ENCODE measurements around the gene SLC22A9.
"Not testable (repeated sequence)": the region's sequence is repeated elsewhere in the genome, so short reads cannot be mapped to it uniquely, and the experiment has no call there.

SLC22A9 gene

GRCh38 chr11:63435831-63436230 lies 66.2 kb downstream of the SLC22A9 start:
- H3K9me2 ChIP-seq (replicated peaks; ENCODE audit: insufficient read depth, low read length); H3K4me2 ChIP-seq (ENCODE audit: low read depth, low read length); H3K27me3 ChIP-seq (replicated peaks; ENCODE audit: insufficient read depth, low read length); H3K4me3 ChIP-seq (ENCODE audit: low read length); H3K4me1 ChIP-seq (ENCODE audit: low read length); H3K9ac ChIP-seq (ENCODE audit: low read length); H3K9me3 ChIP-seq (replicated peaks; ENCODE audit: insufficient read depth, low read length); H4K20me1 ChIP-seq (ENCODE audit: insufficient read depth, low read length); H3K79me2 ChIP-seq (ENCODE audit: low read length); DNase-seq; H2AFZ ChIP-seq (ENCODE audit: low read length); H3K36me3 ChIP-seq (replicated peaks; ENCODE audit: insufficient read depth, low read length); H3K27ac ChIP-seq (ENCODE audit: low read length); H3F3A ChIP-seq (ENCODE audit: insufficient read depth, low read length): not testable (repeated sequence)

GRCh38 chr11:63443714-63444113 lies 74.1 kb downstream of the SLC22A9 start:
- H3K79me2 ChIP-seq (ENCODE audit: low read length): no peaks in the 10 kb centered on the region
- no peak overlapping the region for H3K9ac ChIP-seq (ENCODE audit: low read length)
- peaks cover 4% of the 10 kb centered on the region; the same call in 1 of the 2 replicates for H3K4me1 ChIP-seq (ENCODE audit: low read length)
- H3K36me3 ChIP-seq (replicated peaks; ENCODE audit: insufficient read depth, low read length): no peaks in the 10 kb centered on the region
- no peak overlapping the region for H3K4me2 ChIP-seq (ENCODE audit: low read depth, low read length)
- no peak for TF ChIP-seq EZH2 (optimal IDR thresholded peaks at IDR 0.05; ENCODE audit: low read depth, low read length)
- no peak for TF ChIP-seq EZH2phosphoT487 (IDR thresholded peaks at IDR 0.05; ENCODE audit: low read length)
- no peak for TF ChIP-seq CTCF (IDR thresholded peaks at IDR 0.05; ENCODE audit: low read length)
- H3K9me2 ChIP-seq (replicated peaks; ENCODE audit: insufficient read depth, low read length): no peaks in the 10 kb centered on the region
- DNase-seq: no peak
- H4K20me1 ChIP-seq (ENCODE audit: insufficient read depth, low read length): no peaks in the 10 kb centered on the region
- no peaks in the 10 kb centered on the region for H3F3A ChIP-seq (ENCODE audit: insufficient read depth, low read length)
- no peaks in the 10 kb centered on the region for H3K9me3 ChIP-seq (replicated peaks; ENCODE audit: insufficient read depth, low read length)
- H3K27ac ChIP-seq (ENCODE audit: low read length): no peak overlapping the region
- H3K4me3 ChIP-seq (ENCODE audit: low read length): no peak overlapping the region
- H2AFZ ChIP-seq (ENCODE audit: low read length): no peak overlapping the region
- no peaks in the 10 kb centered on the region for H3K27me3 ChIP-seq (replicated peaks; ENCODE audit: insufficient read depth, low read length)

- H3K9me2 ChIP-seq (replicated peaks; ENCODE audit: insufficient read depth, low read length): no peaks in the 10 kb centered on the region
- no peak overlapping the region for H3K9ac ChIP-seq (ENCODE audit: low read length)
- no peak for DNase-seq
- TF ChIP-seq CTCF (IDR thresholded peaks at IDR 0.05; ENCODE audit: low read length): no peak
- no peak for TF ChIP-seq EZH2 (optimal IDR thresholded peaks at IDR 0.05; ENCODE audit: low read depth, low read length)
- TF ChIP-seq EZH2phosphoT487 (IDR thresholded peaks at IDR 0.05; ENCODE audit: low read length): no peak
- H2AFZ ChIP-seq (ENCODE audit: low read length): no peak overlapping the region
- H3F3A ChIP-seq (ENCODE audit: insufficient read depth, low read length): no peaks in the 10 kb centered on the region
- no peaks in the 10 kb centered on the region for H3K27me3 ChIP-seq (replicated peaks; ENCODE audit: insufficient read depth, low read length)
- peaks cover 4% of the 10 kb centered on the region; the same call in 1 of the 2 replicates for H3K4me1 ChIP-seq (ENCODE audit: low read length)
- H3K36me3 ChIP-seq (replicated peaks; ENCODE audit: insufficient read depth, low read length): no peaks in the 10 kb centered on the region
- no peak overlapping the region for H3K4me2 ChIP-seq (ENCODE audit: low read depth, low read length)
- no peaks in the 10 kb centered on the region for H4K20me1 ChIP-seq (ENCODE audit: insufficient read depth, low read length)
- no peaks in the 10 kb centered on the region for H3K9me3 ChIP-seq (replicated peaks; ENCODE audit: insufficient read depth, low read length)
- no peaks in the 10 kb centered on the region for H3K79me2 ChIP-seq (ENCODE audit: low read length)
- H3K4me3 ChIP-seq (ENCODE audit: low read length): no peak overlapping the region
- H3K27ac ChIP-seq (ENCODE audit: low read length): no peak overlapping the region
These were observed 74.6 kb downstream of the SLC22A9 start for GRCh38 chr11:63444160-63444559.

GRCh38 chr11:63445118-63445517 lies 75.5 kb downstream of the SLC22A9 start:
- Histone ChIP-seq H3F3A (ENCODE audit: insufficient read depth, low read length) (no peaks in the 10 kb centered on the region), H3K4me2 (ENCODE audit: low read depth, low read length) (no peak overlapping the region), H3K4me3 (ENCODE audit: low read length) (no peak overlapping the region), H3K9ac (ENCODE audit: low read length) (no peak overlapping the region), H2AFZ (ENCODE audit: low read length) (no peak overlapping the region), H3K79me2 (ENCODE audit: low read length) (no peaks in the 10 kb centered on the region), H3K27ac (ENCODE audit: low read length) (no peak overlapping the region), H3K9me2 (replicated peaks; ENCODE audit: insufficient read depth, low read length) (no peaks in the 10 kb centered on the region), H3K27me3 (replicated peaks; ENCODE audit: insufficient read depth, low read length) (no peaks in the 10 kb centered on the region), H4K20me1 (ENCODE audit: insufficient read depth, low read length) (no peaks in the 10 kb centered on the region), H3K4me1 (ENCODE audit: low read length) (peaks cover 4% of the 10 kb centered on the region; the same call in 1 of the 2 replicates), H3K36me3 (replicated peaks; ENCODE audit: insufficient read depth, low read length) (no peaks in the 10 kb centered on the region), H3K9me3 (replicated peaks; ENCODE audit: insufficient read depth, low read length) (no peaks in the 10 kb centered on the region)
- TF ChIP-seq CTCF (IDR thresholded peaks at IDR 0.05; ENCODE audit: low read length) (no peak), EZH2 (optimal IDR thresholded peaks at IDR 0.05; ENCODE audit: low read depth, low read length) (no peak), EZH2phosphoT487 (IDR thresholded peaks at IDR 0.05; ENCODE audit: low read length) (no peak)
- DNase-seq: no peak

Data from MM.1S (cell line).